ENCODE measurements around the gene SPTB. TPM values are rescaled to one million over a fixed set of nuclear protein-coding genes. Genes with fewer than 3 reads are reported as not detected.
A peak's percentile ranks its signal among the peaks of the same experiment; 100 is the strongest.
"Not testable (repeated sequence)": the region's sequence is repeated elsewhere in the genome, so short reads cannot be mapped to it uniquely, and the experiment has no call there.

SPTB gene
- total RNA-seq, 2 donors from 2014 or later: 5.6 to 9.9 TPM

DNA sequence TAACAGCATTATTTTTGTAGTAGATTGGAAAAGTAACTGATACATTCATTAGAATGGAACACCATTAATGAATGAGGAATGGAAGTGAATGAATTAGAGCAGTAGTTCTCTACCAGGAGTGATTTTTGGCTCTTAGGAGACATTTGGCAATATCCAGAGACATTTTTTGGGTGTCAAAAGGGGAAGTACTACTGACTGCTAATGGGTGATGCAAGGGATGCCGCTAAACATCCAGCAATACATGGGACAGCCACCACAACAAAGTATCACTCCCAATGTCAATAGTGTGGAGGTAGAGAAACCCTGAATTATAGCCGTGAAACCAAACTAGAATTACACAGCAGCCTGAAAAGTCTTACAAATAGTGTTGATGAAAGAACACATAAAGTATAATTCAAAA lies 36.1 kb upstream of the SPTB start:
- H3K27me3 ChIP-seq (replicated peaks; ENCODE audit: insufficient read depth): no peaks in the 10 kb centered on the region
- H3K9me3 ChIP-seq: no peaks in the 10 kb centered on the region
- no peaks in the 10 kb centered on the region for H3K36me3 ChIP-seq
- DNase-seq (ENCODE audit: low spot score) (no peak), ATAC-seq (ENCODE audit: insufficient number of reproducible peaks, low FRiP score, low read depth) (no peak)
- TF ChIP-seq, protein P1, sequence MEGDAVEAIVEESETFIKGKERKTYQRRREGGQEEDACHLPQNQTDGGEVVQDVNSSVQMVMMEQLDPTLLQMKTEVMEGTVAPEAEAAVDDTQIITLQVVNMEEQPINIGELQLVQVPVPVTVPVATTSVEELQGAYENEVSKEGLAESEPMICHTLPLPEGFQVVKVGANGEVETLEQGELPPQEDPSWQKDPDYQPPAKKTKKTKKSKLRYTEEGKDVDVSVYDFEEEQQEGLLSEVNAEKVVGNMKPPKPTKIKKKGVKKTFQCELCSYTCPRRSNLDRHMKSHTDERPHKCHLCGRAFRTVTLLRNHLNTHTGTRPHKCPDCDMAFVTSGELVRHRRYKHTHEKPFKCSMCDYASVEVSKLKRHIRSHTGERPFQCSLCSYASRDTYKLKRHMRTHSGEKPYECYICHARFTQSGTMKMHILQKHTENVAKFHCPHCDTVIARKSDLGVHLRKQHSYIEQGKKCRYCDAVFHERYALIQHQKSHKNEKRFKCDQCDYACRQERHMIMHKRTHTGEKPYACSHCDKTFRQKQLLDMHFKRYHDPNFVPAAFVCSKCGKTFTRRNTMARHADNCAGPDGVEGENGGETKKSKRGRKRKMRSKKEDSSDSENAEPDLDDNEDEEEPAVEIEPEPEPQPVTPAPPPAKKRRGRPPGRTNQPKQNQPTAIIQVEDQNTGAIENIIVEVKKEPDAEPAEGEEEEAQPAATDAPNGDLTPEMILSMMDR (IDR thresholded peaks at IDR 0.05): no peak
- peaks cover 23 to 58% of the 10 kb centered on the region in 2 donors for H3K4me1 ChIP-seq (ENCODE audit: control insufficient read depth in 1 of 2, low read depth in 2 of 2)
- no peak overlapping the region for H3K27ac ChIP-seq
- peak overlapping the region; percentile 7 for H3K4me3 ChIP-seq

DNA sequence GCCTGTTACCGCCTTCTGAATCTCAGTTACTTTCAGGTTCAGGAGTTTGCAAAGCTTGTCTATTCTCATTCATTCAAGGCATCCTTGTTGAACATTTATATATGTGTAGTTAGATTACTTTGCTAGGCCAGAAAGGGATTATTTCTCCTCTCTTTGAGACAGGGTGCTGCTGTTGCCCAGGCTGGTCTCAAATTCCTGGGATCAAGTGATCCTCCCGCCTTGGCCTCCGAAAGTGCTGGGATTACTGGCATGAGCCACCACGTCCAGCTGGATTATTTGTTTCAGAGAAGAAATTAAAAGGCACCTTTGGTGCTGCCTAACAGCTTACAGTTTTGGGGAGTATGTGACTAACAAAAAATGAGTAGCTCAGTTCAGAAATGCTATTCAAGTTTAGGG lies 35.3 kb upstream of the SPTB start:
- Histone ChIP-seq H3K36me3 (no peaks in the 10 kb centered on the region), H3K9me3 (no peaks in the 10 kb centered on the region), H3K4me3 (peak overlapping the region; percentile 95), H3K27me3 (replicated peaks; ENCODE audit: insufficient read depth) (no peaks in the 10 kb centered on the region), H3K4me1 (ENCODE audit: control insufficient read depth in 1 of 2, low read depth in 2 of 2) (peaks cover 19 to 50% of the 10 kb centered on the region in 2 donors), H3K27ac (peak overlapping the region; percentile 96 to 97)
- ATAC-seq (ENCODE audit: insufficient number of reproducible peaks, low FRiP score, low read depth) (no peak), DNase-seq (ENCODE audit: low spot score) (no peak)
- TF ChIP-seq, protein P1 (IDR thresholded peaks at IDR 0.05): no peak

DNA sequence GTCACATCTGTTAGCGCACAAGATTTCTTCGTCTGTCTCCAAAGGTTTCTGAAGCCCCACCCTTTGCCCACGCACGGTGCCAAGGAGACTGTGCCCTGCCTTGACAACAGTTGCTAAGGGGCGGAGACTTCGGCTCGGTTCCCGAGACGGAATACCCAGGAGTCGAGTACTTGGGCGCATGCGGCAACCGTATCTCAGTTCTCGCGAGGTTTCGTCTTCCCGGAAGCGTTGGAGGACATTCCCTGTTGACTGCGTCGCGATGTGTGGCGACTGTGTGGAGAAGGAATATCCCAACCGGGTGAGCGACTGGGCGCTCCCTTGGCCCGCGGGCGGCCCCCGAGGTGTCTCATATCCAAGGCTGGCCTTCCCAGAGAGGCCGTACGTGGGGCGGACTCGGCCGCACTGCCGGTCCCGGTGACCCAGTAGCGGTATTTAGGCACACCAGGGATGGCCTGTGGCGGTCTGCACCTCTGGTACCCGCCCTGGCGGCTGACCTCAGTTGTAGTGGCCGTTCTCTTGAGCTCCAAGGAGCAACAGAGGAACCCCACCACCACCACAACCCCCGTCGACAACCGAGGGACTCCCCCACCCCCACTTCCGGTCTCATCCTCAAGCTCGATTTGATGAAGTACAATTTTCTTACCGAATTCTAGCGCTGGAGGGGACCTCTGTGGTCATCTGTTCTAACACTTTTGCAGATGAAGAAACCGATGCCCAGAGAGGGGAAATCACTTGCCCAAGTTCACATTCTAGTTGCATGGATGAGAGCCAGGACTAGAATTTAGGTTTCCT lies 34.7 kb upstream of the SPTB start, which contains the start of gene CHURC1:
Gene CHURC1 (plus strand): TSS at position 219 of the 792 bp plus-strand sequence. CDS start 41 bp downstream, at position 260.
- ATAC-seq (ENCODE audit: insufficient number of reproducible peaks, low FRiP score, low read depth): peak; percentile 97
- peak within 1 kb of the TSS; percentile 96 to 97 for H3K27ac ChIP-seq

DNA sequence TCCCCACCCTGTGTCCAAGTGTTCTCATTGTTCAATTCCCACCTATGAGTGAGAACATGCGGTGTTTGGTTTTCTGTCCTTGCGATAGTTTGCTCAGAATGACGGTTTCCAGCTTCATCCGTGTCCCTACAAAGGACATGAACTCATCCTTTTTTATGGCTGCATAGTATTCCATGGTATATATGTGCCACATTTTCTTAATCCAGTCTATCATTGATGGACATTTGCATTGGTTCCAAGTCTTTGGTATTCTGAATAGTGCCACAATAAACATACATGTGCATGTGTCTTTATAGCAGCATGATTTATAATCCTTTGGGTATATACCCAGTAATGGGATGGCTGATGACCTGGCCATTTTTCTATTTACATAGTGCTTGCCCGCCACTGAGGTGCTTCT lies 33.8 kb upstream of the SPTB start:
- ATAC-seq (ENCODE audit: insufficient number of reproducible peaks, low FRiP score, low read depth); H3K36me3 ChIP-seq: not testable (repeated sequence)
- peak overlapping the region; percentile 95 for H3K4me3 ChIP-seq

More for the DNA sequence above, 34.7 kb upstream of the SPTB start, which contains the start of gene CHURC1:
- TF ChIP-seq, protein P1 (IDR thresholded peaks at IDR 0.05): no peak
- no peaks in the 10 kb centered on the region for H3K27me3 ChIP-seq (replicated peaks; ENCODE audit: insufficient read depth)
- peaks cover 13 to 44% of the 10 kb centered on the region in 2 donors for H3K4me1 ChIP-seq (ENCODE audit: control insufficient read depth in 1 of 2, low read depth in 2 of 2)
- H3K4me3 ChIP-seq: peak within 1 kb of the TSS; percentile 95
- peak; percentile 99 for DNase-seq (ENCODE audit: low spot score)
- H3K9me3 ChIP-seq: no peaks in the 10 kb centered on the region
- H3K36me3 ChIP-seq: no peaks in the 10 kb centered on the region

DNA sequence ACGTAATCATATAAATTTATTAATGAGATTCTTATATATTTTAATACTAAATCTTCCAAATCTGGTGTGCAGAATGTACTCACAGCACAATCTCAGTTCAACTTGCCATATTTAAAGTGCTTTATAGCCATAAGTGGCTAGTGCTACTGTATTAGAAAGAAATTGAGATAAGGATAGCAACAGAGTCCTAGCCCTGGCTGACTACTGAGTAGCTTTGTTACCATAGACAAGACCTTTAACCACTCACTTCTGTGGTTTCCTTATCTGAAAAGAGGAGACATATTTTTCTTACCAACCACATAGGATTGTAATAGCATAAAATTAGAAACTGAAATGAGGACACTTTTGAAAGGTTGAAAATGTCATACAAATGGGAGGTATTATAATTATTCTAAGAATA lies 32.6 kb upstream of the SPTB start:
- Histone ChIP-seq H3K9me3 (no peaks in the 10 kb centered on the region), H3K4me1 (ENCODE audit: control insufficient read depth in 1 of 2, low read depth in 2 of 2) (peaks cover 9 to 23% of the 10 kb centered on the region in 2 donors), H3K36me3 (no peaks in the 10 kb centered on the region), H3K27ac (no peak overlapping the region), H3K4me3 (no peak overlapping the region), H3K27me3 (replicated peaks; ENCODE audit: insufficient read depth) (no peaks in the 10 kb centered on the region)
- TF ChIP-seq, protein P1 (IDR thresholded peaks at IDR 0.05): no peak
- DNase-seq (ENCODE audit: low spot score) (no peak), ATAC-seq (ENCODE audit: insufficient number of reproducible peaks, low FRiP score, low read depth) (no peak)

More for the DNA sequence above, 33.8 kb upstream of the SPTB start:
- H3K4me1 ChIP-seq (ENCODE audit: control insufficient read depth in 1 of 2, low read depth in 2 of 2): peaks cover 9 to 35% of the 10 kb centered on the region in 2 donors
- H3K27ac ChIP-seq; DNase-seq (ENCODE audit: low spot score); H3K9me3 ChIP-seq; H3K27me3 ChIP-seq (replicated peaks; ENCODE audit: insufficient read depth): not testable (repeated sequence)

All from thoracic aorta (tissue), 2 donors.